HCT116 (cell line): Measurements from ENCODE around the gene MRPS35. TPM values are rescaled to one million over a fixed set of nuclear protein-coding genes. Genes with fewer than 3 reads are reported as not detected.

Experiments
- ATAC-seq: fragments of 200-7000 bp; cut with Tn5 transposase; 2 replicates; pipeline ENCODE4 v1.9.1; 2020; ENCODE audit warnings: mild to moderate bottlenecking, moderate library complexity
- BruUV-seq: library from RNA; stranded (reverse); fragments of 400-500 nt; replicated peaks from 2 replicates; lab custom pipeline; 2021; lab: Mats Ljungman, UMichigan
- CTCF ChIA-PET: fragments of 300-600 bp; sonication (Branson Sonifier 250); formaldehyde crosslinking; loops from one replicate; lab custom pipeline; 2021; ENCODE audit warnings: antibody characterized with exemption; lab: Charles Lee
- POLR2A ChIA-PET: fragments of 300-600, 350-600 bp; sonication (Branson Sonifier 250); formaldehyde crosslinking; loops from one replicate; lab custom pipeline; 2021; ENCODE audit warnings: antibody characterized with exemption; lab: Charles Lee
- RAD21 ChIA-PET, 2 experiments: fragments of 300-600 bp; sonication (Branson Sonifier 250); formaldehyde crosslinking; loops; one replicate each; lab custom pipeline; 2023; ENCODE audit warnings: low total read pairs in 2 of 2; ENCODE audit not compliant: uncharacterized antibody in 2 of 2, unreplicated experiment in 2 of 2, low non-redundant PET in 1 of 2; lab: Charles Lee
- DNase-seq: peaks from one replicate; pipeline ENCODE4 v3.0.0-alpha.2; 2010; ENCODE audit warnings: low read depth, low spot score
- H2AFZ ChIP-seq: fragments of 200-600 bp; shearing (Covaris generic), sonication (generic); 2 replicates; pipeline ENCODE4 v1.6.1; 2017; ENCODE audit warnings: low read depth, mixed run types, mixed read lengths, antibody characterized with exemption, low read length; ENCODE audit not compliant: poor library complexity, severe bottlenecking
- H3K27ac ChIP-seq: 2 replicates; pipeline ENCODE4 v1.5.1; 2012; ENCODE audit warnings: low read depth, low read length
- H3K27me3 ChIP-seq: fragments of 200-600 bp; sonication (generic); 2 replicates; pipeline ENCODE4 v1.6.1; 2016; ENCODE audit warnings: mixed run types, low read length, mixed read lengths; ENCODE audit not compliant: insufficient read depth
- H3K36me3 ChIP-seq, 2 experiments: fragments of 200-500 bp in 1 of 2; fragments of 200-600 bp in 1 of 2; sonication (Bioruptor generic) in 1 of 2; sonication (generic) in 1 of 2; 2 replicates each; pipeline versions ENCODE4 v1.5.1 to v1.6.1; 2014 to 2016; ENCODE audit warnings: low read length in 2 of 2, inconsistent platforms in 1 of 2, mixed read lengths in 1 of 2, mixed run types in 1 of 2; ENCODE audit not compliant: insufficient read depth in 2 of 2, control insufficient read depth in 1 of 2
- H3K4me1 ChIP-seq, 2 experiments: fragments of 200-600 bp in 1 of 2; sonication (generic) in 1 of 2; 2 replicates each; pipeline versions ENCODE4 v1.5.1 to v1.6.1; 2012 to 2017; ENCODE audit warnings: low read length in 2 of 2, inconsistent platforms in 1 of 2, mild to moderate bottlenecking in 1 of 2, mixed read lengths in 1 of 2, mixed run types in 1 of 2, moderate library complexity in 1 of 2; ENCODE audit not compliant: insufficient read depth in 2 of 2, control insufficient read depth in 1 of 2
- H3K4me2 ChIP-seq: fragments of 200-600 bp; sonication (generic); 2 replicates; pipeline ENCODE4 v1.6.1; 2017; ENCODE audit warnings: mixed run types, low read length, mixed read lengths
- H3K4me3 ChIP-seq, 2 experiments: fragments of 200-600 bp in 1 of 2; sonication (generic) in 1 of 2; replicated peaks in 1 of 2; 2 replicates each; pipeline ENCODE4 v1.5.1; 2011 to 2016; ENCODE audit warnings: low read length in 2 of 2, control low read depth in 1 of 2, low read depth in 1 of 2, mild to moderate bottlenecking in 1 of 2, mixed read lengths in 1 of 2, mixed run types in 1 of 2
- H3K79me2 ChIP-seq: fragments of 200-600 bp; sonication (generic); 2 replicates; pipeline ENCODE4 v1.6.1; 2017; ENCODE audit warnings: mild to moderate bottlenecking, mixed run types, low read length, moderate library complexity, mixed read lengths; ENCODE audit not compliant: insufficient read depth
- H3K9ac ChIP-seq: fragments of 200-600 bp; sonication (generic); 2 replicates; pipeline ENCODE4 v1.6.1; 2016; ENCODE audit warnings: low read length, mixed read lengths
- H3K9me2 ChIP-seq: fragments of 200-600 bp; sonication (generic), shearing (Covaris generic); 2 replicates; pipeline ENCODE4 v1.6.1; 2017; ENCODE audit warnings: mixed run types, mild to moderate bottlenecking, moderate library complexity; ENCODE audit not compliant: insufficient read depth
- H3K9me3 ChIP-seq, 2 experiments: fragments of 200-500 bp in 1 of 2; fragments of 200-600 bp in 1 of 2; sonication (Bioruptor generic) in 1 of 2; sonication (generic) in 1 of 2; 2 replicates each; pipeline ENCODE4 v1.6.1; 2014 to 2017; ENCODE audit warnings: low read length in 2 of 2, mixed read lengths in 2 of 2, inconsistent platforms in 1 of 2, low read depth in 1 of 2, mild to moderate bottlenecking in 1 of 2, mixed run types in 1 of 2, moderate library complexity in 1 of 2; ENCODE audit not compliant: control insufficient read depth in 1 of 2, insufficient read depth in 1 of 2
- H4K20me1 ChIP-seq: fragments of 200-600 bp; sonication (generic), shearing (Covaris generic); 2 replicates; pipeline ENCODE4 v1.6.1; 2017; ENCODE audit warnings: mixed run types, mild to moderate bottlenecking, moderate library complexity; ENCODE audit not compliant: insufficient read depth
- CBX3 ChIP-seq: IDR thresholded peaks from 2 replicates; pipeline ENCODE4 v1.6.1; 2012; ENCODE audit warnings: low read depth
- CEBPB ChIP-seq: IDR thresholded peaks from 2 replicates; pipeline ENCODE4 v1.6.1; 2012; ENCODE audit warnings: low read depth
- CTCF ChIP-seq, 3 experiments: fragments of 200-600 bp in 1 of 3; sonication (generic) in 1 of 3; IDR thresholded peaks in 2 of 3; conservative IDR thresholded peaks in 1 of 3; 2 replicates each; pipeline ENCODE4 v1.5.1; 2012 to 2017; ENCODE audit warnings: low read depth in 2 of 3, low read length in 2 of 3, antibody characterized with exemption in 1 of 3, borderline replicate concordance in 1 of 3, control low read depth in 1 of 3, mild to moderate bottlenecking in 1 of 3, mixed read lengths in 1 of 3, mixed run types in 1 of 3, moderate library complexity in 1 of 3; ENCODE audit not compliant: insufficient read depth in 1 of 3
- ELF1 ChIP-seq: IDR thresholded peaks from 2 replicates; pipeline ENCODE4 v1.6.1; 2012; ENCODE audit warnings: low read depth, borderline replicate concordance
- EZH2phosphoT487 ChIP-seq: fragments of 200-600 bp; IDR thresholded peaks from 2 replicates; pipeline ENCODE4 v1.6.1; 2018; ENCODE audit warnings: antibody characterized with exemption, borderline replicate concordance
- FOSL1 ChIP-seq: IDR thresholded peaks from 2 replicates; pipeline ENCODE4 v1.6.1; 2012; ENCODE audit warnings: low read depth
- JUND ChIP-seq: IDR thresholded peaks from 2 replicates; pipeline ENCODE4 v1.6.1; 2012
- POLR2A ChIP-seq: IDR thresholded peaks from 2 replicates; pipeline ENCODE4 v1.7.0; 2011; ENCODE audit warnings: borderline replicate concordance; ENCODE audit not compliant: insufficient read depth, insufficient read length; ENCODE audit errors: extremely low read depth
- POLR2AphosphoS5 ChIP-seq: IDR thresholded peaks from 2 replicates; pipeline ENCODE4 v1.6.1; 2011; ENCODE audit warnings: mild to moderate bottlenecking, low read depth, low read length, moderate library complexity
- SIN3A ChIP-seq: IDR thresholded peaks from 2 replicates; pipeline ENCODE4 v1.6.1; 2012; ENCODE audit warnings: low read depth
- SRF ChIP-seq: IDR thresholded peaks from 2 replicates; pipeline ENCODE4 v1.6.1; 2012; ENCODE audit warnings: low read depth
- ZBTB33 ChIP-seq: IDR thresholded peaks from 2 replicates; pipeline ENCODE4 v1.6.1; 2011; ENCODE audit warnings: mild to moderate bottlenecking, low read length, moderate library complexity; ENCODE audit not compliant: insufficient replicate concordance; ENCODE audit errors: extremely low read depth
- intact Hi-C: fragments of 100-400 bp; cut with micrococcal nuclease; formaldehyde crosslinking; loops from 2 replicates; pipeline ENCODE4 v1.10.0; 2022
- total RNA-seq: library from RNA; stranded (reverse); gene quantifications from one replicate; pipeline ENCODE4 v1.2.1, GENCODE V29; 2021; ENCODE audit not compliant: unreplicated experiment
- TF ChIP-seq, protein P1 (sequence below): IDR thresholded peaks from 2 replicates; pipeline ENCODE4 v1.6.1; 2012
- TF ChIP-seq, protein P2 (sequence below): IDR thresholded peaks from 2 replicates; pipeline ENCODE4 v1.6.1; 2012; ENCODE audit warnings: low read depth

MRPS35 gene
- total RNA-seq, 1 experiment from 2014 or later, result 55.4 TPM

- peak overlapping the region; percentile 100 for H3K4me3 ChIP-seq
- TF ChIP-seq JUND, result no peak
- no peak for TF ChIP-seq ZBTB33
- no peak for TF ChIP-seq SIN3A
- no peak for TF ChIP-seq POLR2A
- TF ChIP-seq CBX3, result no peak
- TF ChIP-seq SRF, result no peak
- TF ChIP-seq ELF1, result no peak
- TF ChIP-seq CTCF (IDR thresholded peaks at IDR 0.05 in 2 of 3, conservative IDR thresholded peaks at IDR 0.05 in 1 of 3; ENCODE audit: borderline replicate concordance in 1 of 3, insufficient read depth in 1 of 3, low read depth in 2 of 3, low read length in 2 of 3), result no peak
- no peak for TF ChIP-seq FOSL1
- TF ChIP-seq, protein P1, sequence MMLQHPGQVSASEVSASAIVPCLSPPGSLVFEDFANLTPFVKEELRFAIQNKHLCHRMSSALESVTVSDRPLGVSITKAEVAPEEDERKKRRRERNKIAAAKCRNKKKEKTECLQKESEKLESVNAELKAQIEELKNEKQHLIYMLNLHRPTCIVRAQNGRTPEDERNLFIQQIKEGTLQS, result no peak
- TF ChIP-seq POLR2AphosphoS5, result no peak
- TF ChIP-seq, protein P2, sequence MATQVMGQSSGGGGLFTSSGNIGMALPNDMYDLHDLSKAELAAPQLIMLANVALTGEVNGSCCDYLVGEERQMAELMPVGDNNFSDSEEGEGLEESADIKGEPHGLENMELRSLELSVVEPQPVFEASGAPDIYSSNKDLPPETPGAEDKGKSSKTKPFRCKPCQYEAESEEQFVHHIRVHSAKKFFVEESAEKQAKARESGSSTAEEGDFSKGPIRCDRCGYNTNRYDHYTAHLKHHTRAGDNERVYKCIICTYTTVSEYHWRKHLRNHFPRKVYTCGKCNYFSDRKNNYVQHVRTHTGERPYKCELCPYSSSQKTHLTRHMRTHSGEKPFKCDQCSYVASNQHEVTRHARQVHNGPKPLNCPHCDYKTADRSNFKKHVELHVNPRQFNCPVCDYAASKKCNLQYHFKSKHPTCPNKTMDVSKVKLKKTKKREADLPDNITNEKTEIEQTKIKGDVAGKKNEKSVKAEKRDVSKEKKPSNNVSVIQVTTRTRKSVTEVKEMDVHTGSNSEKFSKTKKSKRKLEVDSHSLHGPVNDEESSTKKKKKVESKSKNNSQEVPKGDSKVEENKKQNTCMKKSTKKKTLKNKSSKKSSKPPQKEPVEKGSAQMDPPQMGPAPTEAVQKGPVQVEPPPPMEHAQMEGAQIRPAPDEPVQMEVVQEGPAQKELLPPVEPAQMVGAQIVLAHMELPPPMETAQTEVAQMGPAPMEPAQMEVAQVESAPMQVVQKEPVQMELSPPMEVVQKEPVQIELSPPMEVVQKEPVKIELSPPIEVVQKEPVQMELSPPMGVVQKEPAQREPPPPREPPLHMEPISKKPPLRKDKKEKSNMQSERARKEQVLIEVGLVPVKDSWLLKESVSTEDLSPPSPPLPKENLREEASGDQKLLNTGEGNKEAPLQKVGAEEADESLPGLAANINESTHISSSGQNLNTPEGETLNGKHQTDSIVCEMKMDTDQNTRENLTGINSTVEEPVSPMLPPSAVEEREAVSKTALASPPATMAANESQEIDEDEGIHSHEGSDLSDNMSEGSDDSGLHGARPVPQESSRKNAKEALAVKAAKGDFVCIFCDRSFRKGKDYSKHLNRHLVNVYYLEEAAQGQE, result no peak
- no peak for TF ChIP-seq CEBPB
- no peak for TF ChIP-seq EZH2phosphoT487
- TF ChIP-seq, all 23 proteins: peak for 0
- H3K4me1 ChIP-seq, result peaks cover 5 to 22% of the 10 kb centered on the region in 2 experiments
- RAD21 ChIA-PET, result no interaction called here
- H4K20me1 ChIP-seq, result no peaks in the 10 kb centered on the region
- H3K9ac ChIP-seq, result peak overlapping the region; percentile 99
- intact Hi-C loops, result loop anchor here (10.0 kb wide), 2 partner anchors 695 to 855 kb away; partner anchors contain the start of gene TM7SF3
- TSS peak; percentile 98 for BruUV-seq
- CTCF ChIA-PET, result no interaction called here
- no peaks in the 10 kb centered on the region for H3K27me3 ChIP-seq
- H3K36me3 ChIP-seq, result peaks cover 0 to 3% of the 10 kb centered on the region in 2 experiments; a peak in 1 of 4 replicates
- H3K79me2 ChIP-seq, result peaks cover 46% of the 10 kb centered on the region
- H3K9me3 ChIP-seq, result no peaks in the 10 kb centered on the region
- POLR2A ChIA-PET, result no interaction called here
- peak overlapping the region; percentile 83 for H3K4me2 ChIP-seq
- peak; percentile 51 for ATAC-seq
- peak overlapping the region; percentile 93 for H3K27ac ChIP-seq
- no peaks in the 10 kb centered on the region for H3K9me2 ChIP-seq
- H2AFZ ChIP-seq, result peak overlapping the region; percentile 89
- DNase-seq, result no peak
Observed at GRCh38 chr12:27709932-27710591, 570 bp upstream of the MRPS35 start.
